Testis (tissue), 3 donors: ENCODE measurements around the gene ERF. TPM values are rescaled to one million over a fixed set of nuclear protein-coding genes. Genes with fewer than 3 reads are reported as not detected.

Source experiments
- DNase-seq: peaks from one replicate; pipeline ENCODE4 v3.0.0-alpha.2; 2019
- H3K27ac ChIP-seq, 2 donors: fragments of 200-600 bp; sonication (generic); one replicate each; pipeline ENCODE4 v1.5.1; 2019
- H3K27me3 ChIP-seq: fragments of 200-600 bp; sonication (generic); one replicate; pipeline ENCODE4 v1.5.1; 2019
- H3K36me3 ChIP-seq: fragments of 200-600 bp; sonication (generic); one replicate; pipeline ENCODE4 v1.5.1; 2017; ENCODE audit warnings: low read depth; ENCODE audit errors: missing control alignments
- H3K4me1 ChIP-seq: fragments of 200-600 bp; sonication (generic); one replicate; pipeline ENCODE4 v1.5.1; 2019
- H3K4me3 ChIP-seq, 2 donors: fragments of 200-600 bp; sonication (generic); one replicate each; pipeline ENCODE4 v1.5.1; 2017 to 2019
- H3K9me3 ChIP-seq: fragments of 200-600 bp; sonication (generic); one replicate; pipeline ENCODE4 v1.5.1; 2017
- CTCF ChIP-seq, 3 experiments: fragments of 450-650 bp in 2 of 3; fragments of 200-600 bp in 1 of 3; sonication (generic) in 1 of 3; IDR thresholded peaks; one replicate each; pipeline ENCODE4 v1.5.1; 2016 to 2019; ENCODE audit warnings: antibody characterized with exemption in 3 of 3, mild to moderate bottlenecking in 2 of 3, moderate library complexity in 1 of 3
- POLR2A ChIP-seq: fragments of 450-650 bp; IDR thresholded peaks from one replicate; pipeline ENCODE4 v1.6.1; 2017; ENCODE audit warnings: antibody characterized with exemption, mild to moderate bottlenecking, moderate library complexity
- WGBS, 2 donors: methylation state at CpG; one replicate each; pipeline ENCODE4 v1.1.5; 2018; 5-methylcytosine and 5-hydroxymethylcytosine counted together
- intact Hi-C: fragments of 100-400 bp; cut with DNase I; formaldehyde crosslinking; loops from one replicate; pipeline ENCODE4 v1.15.1; 2023; ENCODE audit warnings: low total_unique reads
- polyA plus RNA-seq: library from polyadenylated mRNA; stranded (reverse); fragments of 350-450 nt; fragmentation: Illumina TruSeq; extraction: RNeasy Lipid Tissue Mini Kit (QIAGEN cat#74804); gene quantifications from one replicate; pipeline ENCODE4 v1.2.3, GENCODE V29; 2014; ENCODE audit warnings: low read depth, low replicate concordance; ENCODE audit not compliant: insufficient read depth
- total RNA-seq, 2 donors: library from RNA; depleted of rRNA; stranded (reverse); fragments of >200 nt; gene quantifications; one replicate each; pipeline ENCODE4 v1.2.3, GENCODE V29; 2016

The ERF gene
- total and polyA plus RNA-seq, 3 donors from 2014 or later: 59.6 to 120 (median 85.4) TPM

- Histone ChIP-seq H3K4me3 (peak overlapping the region; percentile 74 to 92), H3K9me3 (no peaks in the 10 kb centered on the region), H3K4me1 (peaks cover 31% of the 10 kb centered on the region), H3K27me3 (no peaks in the 10 kb centered on the region), H3K36me3 (no peaks in the 10 kb centered on the region), H3K27ac (peak overlapping the region; percentile 90 to 97)
- TF ChIP-seq CTCF (IDR thresholded peaks at IDR 0.05): no peak
- TF ChIP-seq POLR2A: no peak
- DNase-seq: peak; percentile 56
- WGBS, 2 donors: 1 to 2% methylated on average over 20 to 68 of the region's 79 CpGs
- intact Hi-C loops: no loop called here
These were observed 38.0 kb downstream of the ERF start for GRCh38 chr19:42216653-42217519.

GRCh38 chr19:42214810-42215485, 40.0 kb downstream of the ERF start:
- intact Hi-C loops: no loop called here
- Histone ChIP-seq H3K27me3 (no peaks in the 10 kb centered on the region), H3K27ac (no peak overlapping the region), H3K36me3 (no peaks in the 10 kb centered on the region), H3K9me3 (no peaks in the 10 kb centered on the region), H3K4me1 (peaks cover 20% of the 10 kb centered on the region), H3K4me3 (no peak overlapping the region)
- TF ChIP-seq POLR2A: no peak
- TF ChIP-seq CTCF (IDR thresholded peaks at IDR 0.05): no peak
- no peak for DNase-seq
- 62 to 79% methylated on average over 6 to 11 of the region's 11 CpGs for WGBS, 2 donors

GRCh38 chr19:42212886-42213285, 42.0 kb downstream of the ERF start:
- Histone ChIP-seq H3K27ac (no peak overlapping the region), H3K27me3 (no peaks in the 10 kb centered on the region), H3K36me3 (no peaks in the 10 kb centered on the region), H3K4me3 (no peak overlapping the region), H3K4me1 (peaks cover 10% of the 10 kb centered on the region), H3K9me3 (no peaks in the 10 kb centered on the region)
- DNase-seq: no peak
- WGBS, 2 donors: 73 to 83% methylated on average over 1 of the region's 1 CpG
- intact Hi-C loops: no loop called here
- TF ChIP-seq CTCF (IDR thresholded peaks at IDR 0.05) (no peak), POLR2A (no peak)

GRCh38 chr19:42208612-42209011, 46.3 kb downstream of the ERF start:
- no peaks in the 10 kb centered on the region for H3K36me3 ChIP-seq
- H3K27me3 ChIP-seq: no peaks in the 10 kb centered on the region
- intact Hi-C loops: no loop called here
- WGBS, 2 donors: 85 to 94% methylated on average over 9 to 11 of the region's 11 CpGs
- no peak overlapping the region for H3K27ac ChIP-seq
- no peaks in the 10 kb centered on the region for H3K9me3 ChIP-seq
- TF ChIP-seq CTCF (IDR thresholded peaks at IDR 0.05): no peak
- no peak for TF ChIP-seq POLR2A
- H3K4me3 ChIP-seq: no peak overlapping the region
- DNase-seq: no peak
- H3K4me1 ChIP-seq: no peaks in the 10 kb centered on the region
